Measurements from ENCODE around the gene CDS2.

CDS2 gene

GRCh38 chr20:5180421-5180820 is 53.6 kb downstream of the CDS2 start:
- H3K4me3 ChIP-seq (ENCODE audit: low read depth, low read length), result no peak overlapping the region
- CTCF ChIA-PET, result interaction anchor here (0.7 to 2.5 kb wide), 7 partner anchors 10 to 58 kb away, joined by 3 to 12 read pairs (median 3); partner anchors contain the start of gene CDS2
- TF ChIP-seq CTCF (IDR thresholded peaks at IDR 0.05; ENCODE audit: insufficient read depth, low read length, missing control alignments), result no peak
- POLR2A ChIA-PET, result interaction anchor here (1.2 kb wide), 1 partner anchor 53 kb away, joined by 3 read pairs; the partner anchor contains the start of gene CDS2
- no peak for DNase-seq (ENCODE audit: low read depth, low spot score)

- ChIA-PET POLR2A (interaction anchor here (1.2 kb wide), 1 partner anchor 54 kb away, joined by 3 read pairs; the partner anchor contains the start of gene CDS2), CTCF (interaction anchor here (0.8 to 2.5 kb wide), 4 partner anchors 12 to 59 kb away, joined by 3 to 12 read pairs (median 3); no protein-coding TSS in a partner anchor)
- no peak overlapping the region for H3K4me3 ChIP-seq (ENCODE audit: low read depth, low read length)
- TF ChIP-seq CTCF (IDR thresholded peaks at IDR 0.05; ENCODE audit: insufficient read depth, low read length, missing control alignments), result no peak
- DNase-seq (ENCODE audit: low read depth, low spot score), result no peak
Measured at GRCh38 chr20:5180933-5181332, 54.1 kb downstream of the CDS2 start.

- CTCF ChIA-PET, result interaction anchor here (1.0 to 3.3 kb wide), 5 partner anchors 11 to 55 kb away, joined by 4 to 20 read pairs (median 12); partner anchors contain the start of gene CDS2
- no peak for DNase-seq (ENCODE audit: low read depth, low spot score)
- POLR2A ChIA-PET, result interaction anchor here (1.2 kb wide), 1 partner anchor 54 kb away, joined by 3 read pairs; the partner anchor contains the start of gene CDS2
Measured at GRCh38 chr20:5181492-5181891, 54.7 kb downstream of the CDS2 start.

GRCh38 chr20:5181958-5182357 is 55.1 kb downstream of the CDS2 start:
- POLR2A ChIA-PET, result no interaction called here
- H3K4me3 ChIP-seq (ENCODE audit: low read depth, low read length), result no peak overlapping the region
- no peak for DNase-seq (ENCODE audit: low read depth, low spot score)
- TF ChIP-seq CTCF (IDR thresholded peaks at IDR 0.05; ENCODE audit: insufficient read depth, low read length, missing control alignments), result no peak
- CTCF ChIA-PET, result interaction anchor here (0.9 to 3.3 kb wide), 5 partner anchors 11 to 81 kb away, joined by 4 to 20 read pairs (median 5); partner anchors contain the start of gene CDS2

More at GRCh38 chr20:5181492-5181891, 54.7 kb downstream of the CDS2 start:
- no peak for TF ChIP-seq CTCF (IDR thresholded peaks at IDR 0.05; ENCODE audit: insufficient read depth, low read length, missing control alignments)
- no peak overlapping the region for H3K4me3 ChIP-seq (ENCODE audit: low read depth, low read length)

- ChIA-PET POLR2A (no interaction called here), CTCF (interaction anchor here (0.9 to 3.3 kb wide), 7 partner anchors 10 to 82 kb away, joined by 3 to 20 read pairs (median 5); partner anchors contain the start of gene CDS2)
- H3K4me3 ChIP-seq (ENCODE audit: low read depth, low read length), result no peak overlapping the region
- no peak for TF ChIP-seq CTCF (IDR thresholded peaks at IDR 0.05; ENCODE audit: insufficient read depth, low read length, missing control alignments)
- no peak for DNase-seq (ENCODE audit: low read depth, low spot score)
Measured at GRCh38 chr20:5182615-5183254, 55.9 kb downstream of the CDS2 start.

GRCh38 chr20:5183731-5184474 is 57.1 kb downstream of the CDS2 start:
- ChIA-PET POLR2A (no interaction called here), CTCF (interaction anchor here (1.1 to 3.3 kb wide), 5 partner anchors 9 to 83 kb away, joined by 3 to 20 read pairs (median 5); partner anchors contain the start of gene CDS2)
- no peak overlapping the region for H3K4me3 ChIP-seq (ENCODE audit: low read depth, low read length)
- TF ChIP-seq CTCF (IDR thresholded peaks at IDR 0.05; ENCODE audit: insufficient read depth, low read length, missing control alignments), result no peak
- no peak for DNase-seq (ENCODE audit: low read depth, low spot score)
